ENCODE measurements around the gene HOXA9. TPM values are rescaled to one million over a fixed set of nuclear protein-coding genes. Genes with fewer than 3 reads are reported as not detected.

HOXA9 gene
- total RNA-seq: not detected in 2 replicates
- long read RNA-seq: 0 reads

DNA sequence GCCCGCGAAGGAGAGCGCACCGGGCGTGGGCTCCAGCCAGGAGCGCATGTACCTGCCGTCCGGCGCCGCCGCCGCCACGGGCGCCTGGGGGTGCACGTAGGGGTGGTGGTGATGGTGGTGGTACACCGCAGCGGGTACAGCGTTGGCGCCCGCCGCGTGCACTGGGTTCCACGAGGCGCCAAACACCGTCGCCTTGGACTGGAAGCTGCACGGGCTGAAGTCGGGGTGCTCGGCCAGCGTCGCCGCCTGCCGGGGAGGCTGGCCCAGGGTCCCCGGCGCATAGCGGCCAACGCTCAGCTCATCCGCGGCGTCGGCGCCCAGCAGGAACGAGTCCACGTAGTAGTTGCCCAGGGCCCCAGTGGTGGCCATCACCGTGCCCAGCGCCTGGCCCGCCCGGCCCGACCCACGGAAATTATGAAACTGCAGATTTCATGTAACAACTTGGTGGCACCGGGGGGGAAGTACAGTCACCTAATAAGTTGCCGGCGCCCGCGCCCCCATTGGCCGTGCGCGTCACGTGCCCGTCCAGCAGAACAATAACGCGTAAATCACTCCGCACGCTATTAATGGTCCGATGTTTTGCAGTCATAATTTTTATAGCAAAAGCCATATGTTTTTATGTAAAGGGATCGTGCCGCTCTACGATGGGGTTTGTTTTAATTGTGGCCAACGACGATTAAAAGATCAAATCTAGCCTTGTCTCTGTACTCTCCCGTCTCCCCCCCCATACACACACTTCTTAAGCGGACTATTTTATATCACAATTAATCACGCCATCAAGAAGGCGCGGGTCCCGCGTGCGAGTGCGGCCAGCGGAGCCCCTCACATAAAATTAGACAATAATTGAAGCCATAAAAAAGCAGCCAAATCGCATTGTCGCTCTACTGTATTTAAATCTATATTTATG is at the start of gene HOXA9:
HOXA9 (minus strand) TSS at position 449 of the 907 bp plus-strand sequence; CDS start at position 369, 80 bp downstream.
- Mint-ChIP-seq H3K27me3 (ENCODE audit: unreplicated experiment) (peaks cover 78% of the 10 kb centered on the region), H3K27ac (ENCODE audit: unreplicated experiment) (no peak within 1 kb of the TSS), H3K4me3 (ENCODE audit: unreplicated experiment) (no peak within 1 kb of the TSS), H3K9me3 (ENCODE audit: unreplicated experiment) (no peaks in the 10 kb centered on the region), H3K36me3 (ENCODE audit: unreplicated experiment) (peaks cover 2% of the 10 kb centered on the region), H3K4me1 (ENCODE audit: unreplicated experiment) (peaks cover 9% of the 10 kb centered on the region)
- TF ChIP-seq, protein P1, sequence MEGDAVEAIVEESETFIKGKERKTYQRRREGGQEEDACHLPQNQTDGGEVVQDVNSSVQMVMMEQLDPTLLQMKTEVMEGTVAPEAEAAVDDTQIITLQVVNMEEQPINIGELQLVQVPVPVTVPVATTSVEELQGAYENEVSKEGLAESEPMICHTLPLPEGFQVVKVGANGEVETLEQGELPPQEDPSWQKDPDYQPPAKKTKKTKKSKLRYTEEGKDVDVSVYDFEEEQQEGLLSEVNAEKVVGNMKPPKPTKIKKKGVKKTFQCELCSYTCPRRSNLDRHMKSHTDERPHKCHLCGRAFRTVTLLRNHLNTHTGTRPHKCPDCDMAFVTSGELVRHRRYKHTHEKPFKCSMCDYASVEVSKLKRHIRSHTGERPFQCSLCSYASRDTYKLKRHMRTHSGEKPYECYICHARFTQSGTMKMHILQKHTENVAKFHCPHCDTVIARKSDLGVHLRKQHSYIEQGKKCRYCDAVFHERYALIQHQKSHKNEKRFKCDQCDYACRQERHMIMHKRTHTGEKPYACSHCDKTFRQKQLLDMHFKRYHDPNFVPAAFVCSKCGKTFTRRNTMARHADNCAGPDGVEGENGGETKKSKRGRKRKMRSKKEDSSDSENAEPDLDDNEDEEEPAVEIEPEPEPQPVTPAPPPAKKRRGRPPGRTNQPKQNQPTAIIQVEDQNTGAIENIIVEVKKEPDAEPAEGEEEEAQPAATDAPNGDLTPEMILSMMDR (IDR thresholded peaks at IDR 0.05): no peak
- no peak for DNase-seq (ENCODE audit: extremely low spot score, unreplicated experiment)

DNA sequence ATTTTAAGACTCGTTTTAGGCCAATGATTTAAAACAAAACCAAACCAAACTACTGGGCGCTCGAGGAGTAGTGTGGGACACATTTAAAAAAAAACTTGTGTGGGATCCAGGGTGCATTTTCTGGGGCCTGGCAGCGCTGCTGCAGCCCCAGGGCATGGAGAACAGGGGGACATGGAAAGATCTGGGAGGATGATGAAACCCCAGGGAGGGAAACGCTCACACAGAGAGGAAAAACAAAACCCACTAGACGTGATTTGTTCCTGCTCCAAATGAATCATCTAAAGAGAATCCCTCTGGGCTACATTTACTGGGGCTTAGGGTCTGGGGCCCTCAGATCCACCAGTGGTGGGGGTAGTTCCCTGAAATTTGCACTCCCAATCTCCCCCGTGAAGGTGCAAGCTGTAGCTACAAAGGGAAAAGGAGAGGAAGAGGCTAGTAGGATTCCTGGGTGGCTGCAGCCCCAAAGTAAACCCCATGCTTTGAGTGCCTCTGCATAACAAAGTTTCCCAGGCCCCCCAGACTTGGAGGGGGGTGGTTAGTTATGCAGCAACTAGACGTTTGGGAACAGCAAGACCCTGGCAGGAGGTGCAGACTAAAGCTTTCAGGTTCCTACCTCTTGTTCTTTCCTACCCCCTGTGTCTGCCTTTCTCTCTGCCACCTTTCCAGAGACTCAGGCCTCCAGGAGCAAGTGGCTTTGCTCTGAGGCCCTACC is 49.1 kb upstream of the HOXA9 start:
- no peak for DNase-seq (ENCODE audit: extremely low spot score, unreplicated experiment)
- peaks cover 2% of the 10 kb centered on the region for H3K4me1 Mint-ChIP-seq (ENCODE audit: unreplicated experiment)
- peaks cover 75% of the 10 kb centered on the region for H3K27me3 Mint-ChIP-seq (ENCODE audit: unreplicated experiment)
- no peaks in the 10 kb centered on the region for H3K36me3 Mint-ChIP-seq (ENCODE audit: unreplicated experiment)
- TF ChIP-seq, protein P1 (IDR thresholded peaks at IDR 0.05): no peak
- no peak overlapping the region for H3K4me3 Mint-ChIP-seq (ENCODE audit: unreplicated experiment)
- H3K9me3 Mint-ChIP-seq (ENCODE audit: unreplicated experiment): no peaks in the 10 kb centered on the region
- H3K27ac Mint-ChIP-seq (ENCODE audit: unreplicated experiment): no peak overlapping the region

DNA sequence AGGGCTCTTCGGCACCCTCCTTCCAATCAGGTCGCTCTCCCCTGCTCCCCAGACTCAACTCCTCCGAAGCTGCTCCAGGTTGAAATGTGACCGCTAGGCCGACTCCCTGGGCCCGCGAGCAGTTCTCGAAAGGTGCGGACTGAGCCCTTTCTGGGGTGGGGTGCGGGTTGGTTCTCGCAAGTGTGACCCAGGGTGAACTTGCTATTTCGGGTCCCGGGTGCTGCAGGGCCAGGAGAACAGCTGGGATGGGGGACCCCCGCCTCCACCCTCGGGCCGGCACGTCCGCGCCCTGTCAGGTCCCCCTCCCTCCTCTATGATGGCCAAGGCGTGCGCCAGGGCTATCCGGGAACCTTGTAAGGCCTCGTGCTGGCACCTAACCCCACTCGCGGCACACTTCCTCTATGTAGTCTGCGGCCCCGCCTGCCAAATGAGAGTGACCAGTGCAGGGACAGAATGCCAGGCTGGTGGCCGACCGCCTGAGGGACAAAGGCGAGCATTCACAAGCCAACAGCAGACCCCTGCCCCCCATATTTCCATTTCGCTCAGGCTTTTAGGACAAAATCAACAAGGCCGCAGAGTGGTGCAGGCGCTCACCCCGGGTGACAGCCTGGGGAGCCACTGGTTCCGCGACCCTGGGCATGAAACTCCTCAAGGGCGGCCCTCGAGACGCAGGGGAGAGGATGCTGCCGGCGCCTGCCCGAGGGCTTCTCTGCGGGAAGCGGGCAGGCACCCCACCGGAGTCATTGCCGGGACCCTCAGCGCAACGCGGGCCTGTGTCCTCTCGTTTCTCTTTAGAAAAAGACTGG is 48.3 kb upstream of the HOXA9 start:
- TF ChIP-seq, protein P1 (IDR thresholded peaks at IDR 0.05): no peak
- H3K4me3 Mint-ChIP-seq (ENCODE audit: unreplicated experiment): no peak overlapping the region
- H3K36me3 Mint-ChIP-seq (ENCODE audit: unreplicated experiment): no peaks in the 10 kb centered on the region
- no peaks in the 10 kb centered on the region for H3K9me3 Mint-ChIP-seq (ENCODE audit: unreplicated experiment)
- peaks cover 2% of the 10 kb centered on the region for H3K4me1 Mint-ChIP-seq (ENCODE audit: unreplicated experiment)
- H3K27ac Mint-ChIP-seq (ENCODE audit: unreplicated experiment): no peak overlapping the region
- no peak for DNase-seq (ENCODE audit: extremely low spot score, unreplicated experiment)
- peaks cover 83% of the 10 kb centered on the region for H3K27me3 Mint-ChIP-seq (ENCODE audit: unreplicated experiment)

DNA sequence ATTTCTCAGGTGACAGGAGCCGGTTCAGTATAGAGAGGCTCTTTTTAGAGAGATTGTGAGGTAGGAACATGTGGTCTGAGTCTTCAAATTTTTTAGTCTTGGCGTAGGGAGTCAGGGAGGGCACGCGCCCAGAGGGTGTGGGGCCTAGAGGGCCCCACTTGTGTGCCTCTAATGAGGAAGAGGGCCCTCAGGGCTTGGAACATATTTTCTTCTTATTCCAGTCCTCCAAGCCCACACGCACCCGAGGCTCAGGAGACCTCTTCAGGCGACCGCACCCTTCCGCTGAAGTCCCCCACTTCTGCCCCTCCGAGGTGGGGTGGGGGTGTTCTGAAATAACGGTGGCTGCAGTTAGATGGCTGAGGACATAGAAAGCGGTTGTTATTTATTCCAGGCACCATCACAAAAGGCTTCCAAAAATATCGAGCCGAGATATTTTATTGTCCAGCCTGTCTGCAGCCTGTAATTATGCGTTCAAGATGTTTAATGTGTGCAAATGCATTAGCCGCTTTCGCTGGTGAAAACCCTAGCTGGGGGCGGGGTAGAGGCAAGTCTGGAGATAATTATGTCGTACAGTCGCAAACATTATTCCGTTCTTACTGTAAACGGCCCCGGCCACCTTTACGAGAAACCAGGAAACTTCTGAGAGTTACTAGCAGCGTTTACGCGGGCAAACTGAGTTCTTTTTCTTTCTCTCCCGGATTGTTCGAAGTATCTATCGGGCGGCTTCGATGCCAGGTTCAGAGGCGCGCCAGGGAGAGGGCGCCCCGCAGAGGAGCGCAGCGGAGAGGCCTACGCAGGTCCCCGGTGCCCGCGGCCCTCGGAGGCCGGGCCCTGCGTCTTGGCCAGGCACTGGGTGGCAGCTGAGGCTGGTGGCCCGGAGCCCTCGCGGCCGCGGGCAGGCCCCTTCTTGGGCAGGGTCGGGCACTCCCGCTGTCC is 47.4 kb upstream of the HOXA9 start:
- no peak for DNase-seq (ENCODE audit: extremely low spot score, unreplicated experiment)
- H3K36me3 Mint-ChIP-seq (ENCODE audit: unreplicated experiment): no peaks in the 10 kb centered on the region
- H3K27ac Mint-ChIP-seq (ENCODE audit: unreplicated experiment): no peak overlapping the region
- H3K4me1 Mint-ChIP-seq (ENCODE audit: unreplicated experiment): peaks cover 2% of the 10 kb centered on the region
- H3K27me3 Mint-ChIP-seq (ENCODE audit: unreplicated experiment): peaks cover 89% of the 10 kb centered on the region
- H3K9me3 Mint-ChIP-seq (ENCODE audit: unreplicated experiment): no peaks in the 10 kb centered on the region
- H3K4me3 Mint-ChIP-seq (ENCODE audit: unreplicated experiment): no peak overlapping the region
- TF ChIP-seq, protein P1 (IDR thresholded peaks at IDR 0.05): no peak

Measured in osteocyte (in vitro differentiated cells).